ENCODE measurements around the gene SERPINA3. TPM values are rescaled to one million over a fixed set of nuclear protein-coding genes. Genes with fewer than 3 reads are reported as not detected.

SERPINA3 gene
- total RNA-seq, 1 experiment from 2014 or later: 3.5 TPM

- no peak for TF ChIP-seq E2F1 (CRISPR knock-in tag; IDR thresholded peaks at IDR 0.05)
Observed at GRCh38 chr14:94646481-94646880, 34.3 kb downstream of the SERPINA3 start (continued).

GRCh38 chr14:94648801-94649200 is 36.6 kb downstream of the SERPINA3 start:
- H3K27ac Mint-ChIP-seq: no peak overlapping the region
- no peaks in the 10 kb centered on the region; the same call in 1 of the 2 replicates for H3K27me3 Mint-ChIP-seq (ENCODE audit: low read depth)
- ChIA-PET CTCF (no interaction called here), POLR2A (no interaction called here)
- no peaks in the 10 kb centered on the region for H3K4me1 Mint-ChIP-seq
- DNase-seq (ENCODE audit: low spot score): no peak
- ATAC-seq: no peak
- TF ChIP-seq E2F4 (CRISPR knock-in tag; IDR thresholded peaks at IDR 0.05; ENCODE audit: borderline replicate concordance, low read depth) (no peak), ZMAT4 (CRISPR knock-in tag; IDR thresholded peaks at IDR 0.05) (no peak), EMX1 (CRISPR knock-in tag; IDR thresholded peaks at IDR 0.05) (no peak), ZBTB21 (CRISPR knock-in tag; IDR thresholded peaks at IDR 0.05; ENCODE audit: borderline replicate concordance) (no peak), FOXP1 (CRISPR knock-in tag; IDR thresholded peaks at IDR 0.05; ENCODE audit: borderline replicate concordance) (no peak), SOX15 (CRISPR knock-in tag; IDR thresholded peaks at IDR 0.05) (no peak), CBFB (CRISPR knock-in tag; IDR thresholded peaks at IDR 0.05; ENCODE audit: low read depth) (no peak), ATF2 (CRISPR knock-in tag; IDR thresholded peaks at IDR 0.05; ENCODE audit: borderline replicate concordance, low read depth) (no peak), ESRRA (CRISPR knock-in tag; IDR thresholded peaks at IDR 0.05; ENCODE audit: borderline replicate concordance) (no peak), GRHL2 (CRISPR knock-in tag; IDR thresholded peaks at IDR 0.05; ENCODE audit: insufficient replicate concordance, severe bottlenecking) (no peak)
- H3K9me3 Mint-ChIP-seq: peaks cover 15% of the 10 kb centered on the region; the same call in 1 of the 2 replicates
- H3K36me3 Mint-ChIP-seq: no peaks in the 10 kb centered on the region; the same call in none of the 2 replicates
- no peak overlapping the region for H3K4me3 Mint-ChIP-seq

- peaks cover 15% of the 10 kb centered on the region; the same call in 1 of the 2 replicates for H3K9me3 Mint-ChIP-seq
- H3K4me1 Mint-ChIP-seq: no peaks in the 10 kb centered on the region
- DNase-seq (ENCODE audit: low spot score) (no peak), ATAC-seq (no peak)
- H3K36me3 Mint-ChIP-seq: no peaks in the 10 kb centered on the region; the same call in none of the 2 replicates
- ChIA-PET CTCF (no interaction called here), POLR2A (no interaction called here)
- TF ChIP-seq ATF2 (CRISPR knock-in tag; IDR thresholded peaks at IDR 0.05; ENCODE audit: borderline replicate concordance, low read depth): no peak
- no peak for TF ChIP-seq ATF3 (CRISPR knock-in tag; conservative IDR thresholded peaks at IDR 0.05)
- TF ChIP-seq JUN (CRISPR knock-in tag; IDR thresholded peaks at IDR 0.05): no peak
- TF ChIP-seq SOX15 (CRISPR knock-in tag; IDR thresholded peaks at IDR 0.05): no peak
- TF ChIP-seq ZBTB21 (CRISPR knock-in tag; IDR thresholded peaks at IDR 0.05; ENCODE audit: borderline replicate concordance): no peak
- no peak for TF ChIP-seq ZSCAN18 (CRISPR knock-in tag; IDR thresholded peaks at IDR 0.05)
- TF ChIP-seq CDX4 (CRISPR knock-in tag; IDR thresholded peaks at IDR 0.05; ENCODE audit: borderline replicate concordance): no peak
- TF ChIP-seq ELF4 (CRISPR knock-in tag; IDR thresholded peaks at IDR 0.05; ENCODE audit: low read depth): no peak
- TF ChIP-seq E2F1 (CRISPR knock-in tag; IDR thresholded peaks at IDR 0.05): no peak
- H3K27ac Mint-ChIP-seq: no peak overlapping the region
- H3K4me3 Mint-ChIP-seq: no peak overlapping the region
- no peaks in the 10 kb centered on the region for H3K27me3 Mint-ChIP-seq (ENCODE audit: low read depth)
Observed at GRCh38 chr14:94649543-94650443, 37.6 kb downstream of the SERPINA3 start.
